Ishikawa (cell line): ENCODE measurements around the gene CCDC32.

Experiments used
- CEBPB ChIP-seq: IDR thresholded peaks from 2 replicates; pipeline ENCODE4 v1.6.1; 2012
- MAX ChIP-seq: IDR thresholded peaks from 2 replicates; pipeline ENCODE4 v1.6.1; 2012
- NFIC ChIP-seq: IDR thresholded peaks from 2 replicates; pipeline ENCODE4 v1.6.1; 2012
- RAD21 ChIP-seq: IDR thresholded peaks from 2 replicates; pipeline ENCODE4 v1.6.1; 2012; ENCODE audit warnings: low read depth
- TAF1 ChIP-seq: IDR thresholded peaks from 2 replicates; pipeline ENCODE4 v1.6.1; 2012; ENCODE audit warnings: low read depth, mild to moderate bottlenecking

GRCh38 chr15:40538976-40539375, 25.9 kb downstream of the CCDC32 start:
- no peak for TF ChIP-seq TAF1
- no peak for TF ChIP-seq NFIC
- TF ChIP-seq RAD21 = no peak
- TF ChIP-seq CEBPB = no peak
- TF ChIP-seq MAX = no peak
